SK-N-MC (cell line): ENCODE data around the gene E2F4.
A peak's percentile ranks its signal among the peaks of the same experiment; 100 is the strongest.

Experiments used
- DNase-seq: peaks from one replicate; pipeline ENCODE4 v3.0.0-alpha.2; 2011; ENCODE audit warnings: low read depth, low spot score
- H3K27ac ChIP-seq: fragments of 200-600 bp; sonication (generic); 2 replicates; pipeline ENCODE4 v1.5.1; 2016; ENCODE audit warnings: mixed run types
- H3K36me3 ChIP-seq: fragments of 200-600 bp; sonication (generic); 2 replicates; pipeline ENCODE4 v1.6.1; 2017; ENCODE audit warnings: antibody characterized with exemption, low read length, mixed read lengths; ENCODE audit not compliant: insufficient read depth
- H3K4me3 ChIP-seq: fragments of 200-600 bp; sonication (generic); 2 replicates; pipeline ENCODE4 v1.5.1; 2016
- H3K9ac ChIP-seq: fragments of 200-600 bp; sonication (generic); 2 replicates; pipeline ENCODE4 v1.8.0; 2017; ENCODE audit warnings: mixed run types, mixed read lengths; ENCODE audit not compliant: insufficient read length
- H3K9me3 ChIP-seq: fragments of 200-600 bp; sonication (generic); 2 replicates; pipeline ENCODE4 v1.6.1; 2017; ENCODE audit warnings: low read depth, mild to moderate bottlenecking, antibody characterized with exemption, low read length, moderate library complexity, mixed read lengths
- EZH2 ChIP-seq: fragments of 200-600 bp; sonication (generic); IDR thresholded peaks from one replicate; pipeline ENCODE4 v1.6.1; 2017; ENCODE audit warnings: antibody characterized with exemption
- FOXP2 ChIP-seq: optimal IDR thresholded peaks from 2 replicates; pipeline ENCODE3; 2011; ENCODE audit warnings: mild to moderate bottlenecking, moderate library complexity; ENCODE audit not compliant: insufficient read depth; ENCODE audit errors: extremely low read length, control extremely low read depth
- POLR2AphosphoS5 ChIP-seq: IDR thresholded peaks from 2 replicates; pipeline ENCODE4 v1.6.1; 2012; ENCODE audit warnings: mild to moderate bottlenecking, low read depth, low read length, borderline replicate concordance

Gene E2F4

DNA sequence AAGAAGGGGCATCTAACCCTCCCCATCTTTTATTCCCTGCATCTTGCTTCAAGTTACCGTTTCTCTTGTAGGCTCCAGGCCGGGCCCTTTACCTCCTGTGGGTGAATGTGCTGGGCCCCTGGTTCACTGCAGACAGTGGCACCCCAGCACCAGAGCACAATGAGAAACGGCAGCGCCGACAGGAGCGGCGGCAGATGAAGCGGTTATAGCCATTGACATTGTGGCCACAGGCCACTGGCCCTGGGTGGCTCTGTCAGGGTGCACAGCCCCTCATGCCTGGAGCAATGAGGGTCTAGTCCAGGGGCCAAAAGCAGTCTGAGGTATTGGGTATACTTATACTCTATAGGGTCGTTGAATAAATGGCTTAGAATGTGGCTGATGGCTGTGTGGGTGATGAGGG is 37.0 kb downstream of the E2F4 start:
- no peak overlapping the region for H3K4me3 ChIP-seq
- no peaks in the 10 kb centered on the region; the same call in 1 of the 2 replicates for H3K36me3 ChIP-seq
- no peak for DNase-seq
- no peak overlapping the region for H3K9ac ChIP-seq
- H3K27ac ChIP-seq, result no peak overlapping the region
- TF ChIP-seq FOXP2 (no peak), POLR2AphosphoS5 (no peak), EZH2 (no peak)
- no peaks in the 10 kb centered on the region for H3K9me3 ChIP-seq

DNA sequence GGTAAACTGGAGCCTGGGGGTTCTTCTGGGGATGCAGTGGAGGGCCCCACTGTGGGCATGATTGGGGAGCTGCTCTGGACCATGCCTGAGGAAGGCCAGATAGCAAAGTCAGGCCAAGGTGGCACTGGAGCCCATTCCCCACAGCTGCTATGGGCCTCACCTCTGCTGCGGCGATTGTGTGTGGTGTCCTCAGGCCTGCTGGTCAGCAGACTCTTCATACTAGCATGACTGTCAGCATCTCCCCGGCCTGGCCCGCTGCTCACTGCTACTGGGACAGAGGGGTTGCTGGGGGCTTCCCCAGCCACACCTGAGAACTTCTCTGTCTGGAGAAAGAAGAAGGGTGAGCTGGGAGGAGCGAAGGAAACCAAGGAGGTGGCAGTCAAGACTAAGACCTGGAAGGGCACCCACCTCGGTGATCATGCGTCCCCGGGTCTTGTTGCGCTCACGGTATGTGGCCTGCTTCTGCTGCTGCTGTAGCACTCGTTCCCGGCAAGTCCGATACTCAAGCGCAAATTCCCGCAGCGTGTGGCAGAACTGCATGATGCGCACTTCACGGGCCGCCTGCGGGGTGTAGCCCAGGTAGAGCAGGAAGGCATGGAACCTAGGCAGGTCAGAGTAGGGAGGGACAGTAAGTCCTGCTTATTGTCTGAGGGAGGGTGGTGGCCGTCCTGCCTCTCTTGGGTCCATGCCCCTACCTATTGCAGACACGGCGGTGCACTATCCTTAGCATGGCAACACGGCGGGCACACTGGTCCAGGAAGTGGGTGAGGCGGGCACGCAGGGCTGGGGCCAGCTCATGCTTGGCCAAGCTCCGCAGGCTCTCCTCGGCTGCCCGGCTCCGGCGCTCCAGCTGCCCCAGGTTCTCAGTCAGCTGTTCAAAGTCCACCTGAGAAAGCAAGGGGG is 38.2 kb downstream of the E2F4 start:
- DNase-seq, result no peak
- no peak overlapping the region for H3K4me3 ChIP-seq
- H3K27ac ChIP-seq, result no peak overlapping the region
- no peaks in the 10 kb centered on the region; the same call in 1 of the 2 replicates for H3K36me3 ChIP-seq
- no peak for TF ChIP-seq FOXP2
- no peak for TF ChIP-seq EZH2
- no peak for TF ChIP-seq POLR2AphosphoS5
- no peak overlapping the region for H3K9ac ChIP-seq
- H3K9me3 ChIP-seq, result no peaks in the 10 kb centered on the region

DNA sequence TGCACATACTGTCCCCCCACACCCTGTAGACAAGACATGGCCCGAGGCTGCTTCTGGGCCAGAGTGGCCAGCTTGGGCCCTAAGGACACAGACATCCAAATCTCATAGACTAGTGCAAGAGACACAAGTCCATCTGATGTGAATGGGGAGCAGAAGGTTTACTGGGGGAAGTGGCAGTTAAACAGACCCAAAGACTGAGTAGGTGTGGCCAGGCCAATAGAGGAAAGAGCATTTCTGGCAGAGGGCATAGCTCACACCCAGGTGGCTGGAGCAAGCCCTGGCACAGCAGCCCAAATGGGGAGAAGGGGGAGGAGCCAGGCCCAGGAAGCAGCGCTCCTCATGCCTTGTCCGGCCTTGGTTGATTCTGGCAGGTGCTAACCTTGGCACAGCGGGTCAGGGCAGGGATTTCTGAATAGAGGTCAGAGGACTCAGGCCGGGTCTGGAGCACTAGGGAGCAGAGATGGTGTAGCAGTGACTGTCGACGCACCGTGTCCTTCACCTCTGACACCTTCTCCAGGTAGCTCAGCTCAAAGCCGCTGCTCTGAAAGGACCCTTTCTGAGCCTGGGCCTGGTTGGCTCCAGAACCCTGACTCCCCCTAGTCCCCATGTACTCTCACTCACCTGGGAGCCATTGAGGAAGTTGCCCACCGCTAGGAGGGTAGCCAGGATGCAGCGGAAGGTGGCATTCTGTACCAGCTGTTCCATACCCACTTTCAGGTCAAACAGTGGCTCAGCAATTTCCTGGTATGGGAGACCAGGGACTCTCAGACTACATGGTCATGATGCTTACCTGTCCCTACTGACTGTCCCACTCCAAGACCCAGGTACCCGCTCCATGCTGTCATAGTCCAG is 39.1 kb downstream of the E2F4 start:
- Histone ChIP-seq H3K36me3 (no peaks in the 10 kb centered on the region; the same call in 1 of the 2 replicates), H3K27ac (no peak overlapping the region), H3K9ac (no peak overlapping the region), H3K4me3 (no peak overlapping the region), H3K9me3 (no peaks in the 10 kb centered on the region)
- DNase-seq, result no peak
- no peak for TF ChIP-seq FOXP2
- TF ChIP-seq POLR2AphosphoS5, result no peak
- no peak for TF ChIP-seq EZH2

DNA sequence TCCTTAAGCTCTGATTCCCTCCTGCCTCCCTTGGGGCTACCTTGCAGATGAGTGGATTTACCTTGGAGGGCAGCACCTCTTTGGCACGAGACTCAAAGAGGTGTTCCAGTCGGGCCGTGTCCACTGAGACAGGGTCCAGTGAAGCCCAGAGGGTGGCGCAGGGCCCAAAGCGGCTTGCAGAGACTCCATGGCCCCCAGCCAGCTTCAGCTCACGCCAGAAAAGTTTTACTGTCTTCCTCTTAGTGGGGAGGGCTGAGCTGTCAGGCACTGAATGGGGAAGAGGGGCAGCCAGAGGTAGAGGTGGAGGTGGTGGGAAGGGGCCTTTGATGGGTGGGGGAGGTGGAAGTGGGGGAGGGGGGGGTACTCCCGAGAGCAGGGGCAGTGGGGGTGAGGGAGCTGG is 41.6 kb downstream of the E2F4 start:
- no peak for DNase-seq

DNA sequence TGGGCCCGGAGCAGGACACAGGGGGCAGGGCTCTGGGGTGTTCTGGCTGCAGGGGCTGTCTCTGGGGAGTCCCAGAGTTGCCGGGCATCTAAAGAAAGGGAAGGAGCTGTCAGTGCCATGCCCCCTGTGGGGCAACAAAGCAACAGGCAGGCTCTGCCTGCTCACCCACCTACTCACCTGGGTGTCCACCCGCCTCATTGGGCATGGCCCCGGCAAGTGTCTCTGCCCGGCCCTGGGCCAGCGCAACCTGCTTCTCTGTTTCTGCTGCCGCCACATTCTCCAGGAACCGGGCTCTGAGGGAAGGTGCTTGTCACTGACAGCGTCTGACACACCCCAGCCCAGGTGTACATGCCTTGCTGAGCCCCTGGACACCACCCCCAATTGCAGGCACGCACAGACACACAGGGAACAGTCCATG is 42.2 kb downstream of the E2F4 start:
- Histone ChIP-seq H3K27ac (no peak overlapping the region), H3K36me3 (no peaks in the 10 kb centered on the region; the same call in 1 of the 2 replicates), H3K4me3 (no peak overlapping the region), H3K9ac (no peak overlapping the region), H3K9me3 (no peaks in the 10 kb centered on the region)
- TF ChIP-seq POLR2AphosphoS5 (no peak), EZH2 (no peak), FOXP2 (no peak)
- DNase-seq, result no peak

More for the DNA sequence above, 41.6 kb downstream of the E2F4 start:
- TF ChIP-seq EZH2 (no peak), FOXP2 (no peak), POLR2AphosphoS5 (no peak)
- Histone ChIP-seq H3K36me3 (no peaks in the 10 kb centered on the region; the same call in 1 of the 2 replicates), H3K9ac (no peak overlapping the region), H3K9me3 (no peaks in the 10 kb centered on the region), H3K27ac (no peak overlapping the region), H3K4me3 (no peak overlapping the region)

DNA sequence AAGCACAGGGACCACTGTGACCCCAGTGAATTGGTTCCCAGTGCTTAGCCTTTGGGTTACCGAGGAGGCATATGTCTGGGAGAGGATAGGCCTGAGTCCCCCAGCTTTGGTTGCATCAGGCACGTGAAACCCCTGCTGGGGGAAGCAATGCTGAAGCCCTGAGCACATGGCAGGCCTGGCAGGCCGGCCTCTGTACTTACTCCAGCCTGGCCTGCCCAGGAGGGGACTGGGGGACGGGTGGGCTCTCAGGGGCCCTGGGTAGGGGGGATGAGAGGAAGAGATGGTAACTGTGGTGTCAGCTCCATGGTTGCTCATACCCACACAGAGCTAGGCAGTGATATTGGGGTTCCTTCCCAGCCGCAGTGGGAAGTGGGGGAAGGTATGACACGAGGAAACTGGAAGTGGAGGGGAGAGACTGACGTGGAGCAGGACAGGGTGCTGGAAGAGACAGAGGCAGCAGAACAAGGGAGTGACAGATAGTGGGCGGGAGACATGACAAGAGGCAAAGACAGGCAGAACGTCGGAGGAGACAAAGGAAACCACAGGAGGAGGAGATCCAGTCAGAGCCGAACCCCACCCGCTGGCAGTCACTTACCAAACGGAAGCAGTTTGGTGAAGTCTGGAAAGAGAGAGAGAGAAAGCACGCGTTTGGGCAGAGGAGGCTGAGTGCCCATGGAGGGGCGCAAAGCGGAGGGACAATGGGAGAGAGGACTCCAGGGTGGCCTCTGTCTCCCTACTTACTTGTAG is 44.0 kb downstream of the E2F4 start:
- Histone ChIP-seq H3K9ac (peak overlapping the region; percentile 26), H3K9me3 (no peaks in the 10 kb centered on the region), H3K4me3 (peak overlapping the region; percentile 66), H3K36me3 (no peaks in the 10 kb centered on the region), H3K27ac (peak overlapping the region; percentile 54; the same call in 1 of the 2 replicates)
- DNase-seq, result no peak
- TF ChIP-seq FOXP2, result no peak
- TF ChIP-seq POLR2AphosphoS5, result no peak; the same call in 1 of the 2 replicates
- no peak for TF ChIP-seq EZH2

DNA sequence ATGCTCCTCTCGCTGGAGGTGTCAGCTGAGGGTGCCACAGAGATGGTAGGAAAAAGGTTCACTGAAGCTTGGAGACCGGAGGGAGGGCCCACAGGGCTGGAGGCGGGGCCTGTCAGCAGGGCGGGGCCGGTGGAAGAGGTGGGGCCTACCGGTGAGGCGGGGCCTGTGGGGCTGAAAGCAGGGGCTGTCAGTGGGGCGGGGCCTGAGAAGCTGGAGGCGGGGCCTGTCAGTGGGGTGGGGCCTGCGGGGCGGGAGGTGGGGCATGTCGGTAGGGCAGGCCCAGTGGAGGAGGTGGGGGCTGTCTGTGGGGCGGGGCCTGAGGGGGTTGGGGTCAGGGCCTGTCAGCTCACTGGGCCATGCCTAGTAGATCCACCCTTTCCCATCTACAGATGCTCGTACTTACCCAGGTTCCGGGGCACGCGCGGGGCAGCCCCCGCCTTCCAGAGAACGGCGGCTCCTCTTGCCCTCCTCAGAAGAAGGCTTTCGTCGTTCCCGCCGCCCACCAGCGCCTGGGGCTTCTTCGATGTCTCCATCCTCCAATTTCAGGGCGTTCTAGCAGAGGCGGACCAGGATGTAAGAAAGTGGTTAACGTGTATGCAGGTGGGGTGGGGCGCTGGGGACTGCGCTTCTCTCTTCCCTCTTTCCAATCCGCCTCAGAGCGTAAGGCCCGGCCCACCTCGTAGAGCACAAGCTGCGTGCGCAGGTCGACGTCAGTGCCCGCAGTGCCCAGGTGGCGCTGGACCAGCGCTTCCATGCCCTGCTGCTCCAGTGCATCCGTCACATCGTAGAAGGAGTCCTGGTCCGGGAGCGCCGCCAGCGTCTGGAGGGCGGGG is 44.8 kb downstream of the E2F4 start:
- peak overlapping the region; percentile 66 for H3K4me3 ChIP-seq
- H3K27ac ChIP-seq, result no peak overlapping the region
- DNase-seq, result no peak
- TF ChIP-seq EZH2 (no peak), FOXP2 (no peak), POLR2AphosphoS5 (no peak)
- no peaks in the 10 kb centered on the region for H3K36me3 ChIP-seq
- no peaks in the 10 kb centered on the region for H3K9me3 ChIP-seq
- H3K9ac ChIP-seq, result no peak overlapping the region
